Neuronal stem cell (in vitro differentiated cells): ENCODE data around the gene CDK4.

Experiments
- DNase-seq: peaks from one replicate; pipeline ENCODE4 v3.0.0-alpha.2; 2013; ENCODE audit warnings: low spot score
- H2AFZ ChIP-seq: one replicate; pipeline ENCODE4 v1.6.1; 2013; ENCODE audit warnings: mild to moderate bottlenecking, low read length, inconsistent platforms
- H2AK5ac ChIP-seq: 2 replicates; pipeline ENCODE4 v1.6.1; 2013; ENCODE audit warnings: low read depth, mild to moderate bottlenecking, inconsistent platforms, low read length, moderate library complexity, mixed read lengths
- H2BK120ac ChIP-seq: 2 replicates; pipeline ENCODE4 v1.6.1; 2013; ENCODE audit warnings: low read depth, mild to moderate bottlenecking, inconsistent platforms, low read length, moderate library complexity, mixed read lengths
- H2BK12ac ChIP-seq: one replicate; pipeline ENCODE4 v1.6.1; 2013; ENCODE audit warnings: low read length, inconsistent platforms
- H2BK15ac ChIP-seq: 2 replicates; pipeline ENCODE4 v1.6.1; 2013; ENCODE audit warnings: mild to moderate bottlenecking, low read length, inconsistent platforms, mixed read lengths
- H2BK5ac ChIP-seq: one replicate; pipeline ENCODE4 v1.6.1; 2013; ENCODE audit warnings: inconsistent platforms, mild to moderate bottlenecking, low read length, moderate library complexity
- H3K14ac ChIP-seq: one replicate; pipeline ENCODE4 v1.6.1; 2013; ENCODE audit warnings: low read length, inconsistent platforms
- H3K18ac ChIP-seq: 2 replicates; pipeline ENCODE4 v1.6.1; 2013; ENCODE audit warnings: low read length, inconsistent platforms
- H3K23ac ChIP-seq: 2 replicates; pipeline ENCODE4 v1.6.1; 2013; ENCODE audit warnings: low read depth, mild to moderate bottlenecking, mixed read lengths, low read length, inconsistent platforms; ENCODE audit not compliant: poor library complexity
- H3K27ac ChIP-seq: replicated peaks from 3 replicates; pipeline ENCODE4 v1.5.1; 2013; ENCODE audit warnings: low read length, inconsistent platforms
- H3K27me3 ChIP-seq, 3 experiments: 2 replicates each; pipeline ENCODE4 v1.6.1; 2013; ENCODE audit warnings: low read length in 3 of 3, mild to moderate bottlenecking in 2 of 3, inconsistent platforms in 1 of 3, low read depth in 1 of 3, mixed read lengths in 1 of 3, moderate library complexity in 1 of 3; ENCODE audit not compliant: control insufficient read depth in 3 of 3, insufficient read depth in 3 of 3
- H3K36me3 ChIP-seq, 2 donors: replicated peaks in 1 of 2; 2 replicates each; pipeline ENCODE4 v1.6.1; 2013; ENCODE audit warnings: low read length in 2 of 2; ENCODE audit not compliant: control insufficient read depth in 2 of 2, insufficient read depth in 2 of 2
- H3K4ac ChIP-seq: 2 replicates; pipeline ENCODE4 v1.6.1; 2013; ENCODE audit warnings: inconsistent platforms, mild to moderate bottlenecking, low read length, moderate library complexity
- H3K4me1 ChIP-seq, 2 donors: 1 replicate in 1 of 2; 2 replicates in 1 of 2; pipeline ENCODE4 v1.6.1; 2013; ENCODE audit warnings: low read length in 2 of 2, low read depth in 1 of 2; ENCODE audit not compliant: control insufficient read depth in 2 of 2, insufficient read depth in 1 of 2
- H3K4me2 ChIP-seq: one replicate; pipeline ENCODE4 v1.6.1; 2013; ENCODE audit warnings: mild to moderate bottlenecking, low read length, inconsistent platforms; ENCODE audit not compliant: insufficient read depth, poor library complexity, severe bottlenecking
- H3K4me3 ChIP-seq, 2 donors: 2 replicates each; pipeline ENCODE4 v1.5.1; 2013; ENCODE audit warnings: low read length in 2 of 2, mild to moderate bottlenecking in 2 of 2, inconsistent platforms in 1 of 2, moderate library complexity in 1 of 2
- H3K79me1 ChIP-seq: one replicate; pipeline ENCODE4 v1.6.1; 2013; ENCODE audit warnings: low read depth, mild to moderate bottlenecking, inconsistent platforms, low read length, moderate library complexity
- H3K9ac ChIP-seq: one replicate; pipeline ENCODE4 v1.6.1; 2013; ENCODE audit warnings: mild to moderate bottlenecking, low read depth, low read length, inconsistent platforms; ENCODE audit not compliant: poor library complexity
- H3K9me3 ChIP-seq, 2 donors: replicated peaks in 1 of 2; 2 replicates each; pipeline versions ENCODE3 to v1.6.1; 2013; ENCODE audit warnings: low read length in 2 of 2, mild to moderate bottlenecking in 2 of 2, inconsistent platforms in 1 of 2, low read depth in 1 of 2, mixed read lengths in 1 of 2, moderate library complexity in 1 of 2; ENCODE audit not compliant: control insufficient read depth in 2 of 2, insufficient read depth in 1 of 2
- H4K8ac ChIP-seq: one replicate; pipeline ENCODE4 v1.6.1; 2013; ENCODE audit warnings: low read depth, mild to moderate bottlenecking, inconsistent platforms, low read length, moderate library complexity
- H4K91ac ChIP-seq: one replicate; pipeline ENCODE4 v1.6.1; 2013; ENCODE audit warnings: low read length, low read depth, mild to moderate bottlenecking, inconsistent platforms; ENCODE audit not compliant: poor library complexity
- WGBS, 2 donors: extraction: QIAGEN DNeasy Blood & Tissue Kit; methylation state at CpG; one replicate each; pipeline ENCODE4 v1.1.7; 2013; ENCODE audit warnings: missing lambda C conversion rate in 2 of 2, mixed read lengths in 1 of 2; ENCODE audit not compliant: insufficient read length in 2 of 2, insufficient replicate concordance in 1 of 2; ENCODE audit errors: extremely low coverage in 2 of 2; 5-methylcytosine and 5-hydroxymethylcytosine counted together

The CDK4 gene

GRCh38 chr12:57756406-57757341 is 4.6 kb upstream of the CDK4 start:
- no peak overlapping the region for H2BK12ac ChIP-seq
- no peak overlapping the region for H2BK5ac ChIP-seq
- peak overlapping the region in 1 of 2 donors; percentile 58 for H3K4me3 ChIP-seq
- no peak overlapping the region for H4K91ac ChIP-seq
- H3K79me1 ChIP-seq: peaks cover 7% of the 10 kb centered on the region
- H3K4me2 ChIP-seq: peak overlapping the region; percentile 12
- H3K27me3 ChIP-seq: peaks cover 0 to 13% (median 3%) of the 10 kb centered on the region in 3 experiments
- H2AFZ ChIP-seq: no peak overlapping the region
- no peak overlapping the region for H3K9ac ChIP-seq
- no peak for DNase-seq
- H3K18ac ChIP-seq: no peak overlapping the region
- no peak overlapping the region for H2BK15ac ChIP-seq
- H3K14ac ChIP-seq: no peak overlapping the region
- H2AK5ac ChIP-seq: no peak overlapping the region
- H3K36me3 ChIP-seq: peaks cover 10 to 42% of the 10 kb centered on the region in 2 donors
- H3K4me1 ChIP-seq: peaks cover 20 to 29% of the 10 kb centered on the region in 2 donors
- H3K27ac ChIP-seq: no peak overlapping the region
- H2BK120ac ChIP-seq: no peak overlapping the region
- no peak overlapping the region for H3K23ac ChIP-seq
- H3K9me3 ChIP-seq: no peaks in the 10 kb centered on the region
- H3K4ac ChIP-seq: no peak overlapping the region
- WGBS, 2 donors: no CpG with 5 or more reads among the region's 22 CpGs
- H4K8ac ChIP-seq: no peak overlapping the region

GRCh38 chr12:57755454-57756372 is 3.6 kb upstream of the CDK4 start:
- peak overlapping the region; percentile 84 for H3K18ac ChIP-seq
- peaks cover 28 to 38% of the 10 kb centered on the region in 2 donors for H3K4me1 ChIP-seq
- peak overlapping the region; percentile 58 to 89 for H3K4me3 ChIP-seq
- H3K14ac ChIP-seq: no peak overlapping the region
- peak overlapping the region; percentile 46 for H2AK5ac ChIP-seq
- H2BK12ac ChIP-seq: no peak overlapping the region
- H3K79me1 ChIP-seq: peaks cover 13% of the 10 kb centered on the region
- no CpG with 5 or more reads among the region's 76 CpGs for WGBS, 2 donors
- no peak overlapping the region for H2BK15ac ChIP-seq
- H3K27me3 ChIP-seq: peaks cover 0 to 13% (median 3%) of the 10 kb centered on the region in 3 experiments
- no peak overlapping the region for H3K23ac ChIP-seq
- peaks cover 14 to 43% of the 10 kb centered on the region in 2 donors for H3K36me3 ChIP-seq
- no peak overlapping the region for H4K91ac ChIP-seq
- peak overlapping the region; percentile 97 for H3K4me2 ChIP-seq
- H3K27ac ChIP-seq: no peak overlapping the region
- H2BK120ac ChIP-seq: no peak overlapping the region
- no peak for DNase-seq
- peak overlapping the region; percentile 87 for H3K9ac ChIP-seq
- H2AFZ ChIP-seq: peak overlapping the region; percentile 59
- no peak overlapping the region for H3K4ac ChIP-seq
- H2BK5ac ChIP-seq: no peak overlapping the region
- H4K8ac ChIP-seq: no peak overlapping the region
- no peaks in the 10 kb centered on the region for H3K9me3 ChIP-seq

DNA sequence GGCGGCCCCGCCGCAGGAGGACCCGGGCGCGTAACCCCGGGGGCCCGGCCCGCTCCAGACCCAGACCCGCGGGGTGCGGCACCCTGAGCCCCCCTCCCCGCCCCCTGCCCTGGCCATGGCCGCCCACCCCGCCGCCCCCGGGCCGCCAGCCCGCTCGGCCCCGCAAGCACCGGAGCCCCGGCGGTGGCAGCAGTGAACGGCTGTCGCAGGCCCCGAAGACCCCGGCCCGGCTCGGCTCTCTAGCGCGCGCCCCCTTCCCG is 3.0 kb upstream of the CDK4 start:
- H3K18ac ChIP-seq: peak overlapping the region; percentile 83
- peak overlapping the region; percentile 58 to 89 for H3K4me3 ChIP-seq
- H3K4ac ChIP-seq: no peak overlapping the region
- H2AFZ ChIP-seq: peak overlapping the region; percentile 61
- H3K36me3 ChIP-seq: peaks cover 17 to 46% of the 10 kb centered on the region in 2 donors
- H4K8ac ChIP-seq: no peak overlapping the region
- H3K14ac ChIP-seq: no peak overlapping the region
- no peak overlapping the region for H2AK5ac ChIP-seq
- H2BK120ac ChIP-seq: no peak overlapping the region
- no CpG with 5 or more reads among the region's 34 CpGs for WGBS, 2 donors
- no peak overlapping the region for H2BK5ac ChIP-seq
- H3K79me1 ChIP-seq: peaks cover 13% of the 10 kb centered on the region
- no peak overlapping the region for H2BK15ac ChIP-seq
- no peak overlapping the region for H4K91ac ChIP-seq
- no peak overlapping the region for H3K23ac ChIP-seq
- no peaks in the 10 kb centered on the region for H3K9me3 ChIP-seq
- H3K27ac ChIP-seq: no peak overlapping the region
- peaks cover 0 to 13% (median 3%) of the 10 kb centered on the region in 3 experiments for H3K27me3 ChIP-seq
- H3K4me2 ChIP-seq: peak overlapping the region; percentile 97
- H3K9ac ChIP-seq: peak overlapping the region; percentile 87
- H2BK12ac ChIP-seq: no peak overlapping the region
- peaks cover 29 to 39% of the 10 kb centered on the region in 2 donors for H3K4me1 ChIP-seq
- no peak for DNase-seq
